D341Med (cell line): ENCODE data around the gene MARCHF3.

Experiments used
- DNase-seq: peaks from one replicate; pipeline ENCODE4 v3.0.0; 2012; ENCODE audit warnings: low spot score

MARCHF3 gene

GRCh38 chr5:126982926-126983873 lies 47.2 kb downstream of the MARCHF3 start:
- no peak for DNase-seq

GRCh38 chr5:126982202-126982601 lies 48.2 kb downstream of the MARCHF3 start:
- no peak for DNase-seq

- DNase-seq: no peak
Measured at GRCh38 chr5:126981701-126982100, 48.7 kb downstream of the MARCHF3 start.

GRCh38 chr5:126981222-126981621 lies 49.1 kb downstream of the MARCHF3 start:
- DNase-seq: no peak

- no peak for DNase-seq
Measured at GRCh38 chr5:126978258-126978657, 52.1 kb downstream of the MARCHF3 start.

- DNase-seq: no peak
Measured at GRCh38 chr5:126976520-126977172, 53.7 kb downstream of the MARCHF3 start.

GRCh38 chr5:126975796-126976195 lies 54.6 kb downstream of the MARCHF3 start:
- DNase-seq: no peak

- no peak for DNase-seq
Measured at GRCh38 chr5:126973193-126973592, 57.2 kb downstream of the MARCHF3 start.

GRCh38 chr5:126972062-126972895 lies 58.1 kb downstream of the MARCHF3 start:
- no peak for DNase-seq

- DNase-seq: no peak
Measured at GRCh38 chr5:126971455-126972031, 58.8 kb downstream of the MARCHF3 start.

- DNase-seq: no peak
Measured at GRCh38 chr5:126970517-126971017, 59.8 kb downstream of the MARCHF3 start.

- no peak for DNase-seq
Measured at GRCh38 chr5:126969548-126969947, 60.8 kb downstream of the MARCHF3 start.

GRCh38 chr5:126967808-126968466 lies 62.4 kb downstream of the MARCHF3 start:
- DNase-seq: no peak

- DNase-seq: no peak
Measured at GRCh38 chr5:126965487-126965886, 64.9 kb downstream of the MARCHF3 start.

GRCh38 chr5:126965061-126965475 lies 65.3 kb downstream of the MARCHF3 start:
- DNase-seq: no peak

GRCh38 chr5:126963822-126964375 lies 66.5 kb downstream of the MARCHF3 start:
- no peak for DNase-seq

GRCh38 chr5:126961702-126962101 lies 68.7 kb downstream of the MARCHF3 start:
- no peak for DNase-seq

GRCh38 chr5:126961128-126961527 lies 69.2 kb downstream of the MARCHF3 start:
- DNase-seq: no peak

GRCh38 chr5:126959188-126959587 lies 71.2 kb downstream of the MARCHF3 start:
- no peak for DNase-seq

GRCh38 chr5:126956991-126957390 lies 73.4 kb downstream of the MARCHF3 start:
- DNase-seq: no peak

- no peak for DNase-seq
Measured at GRCh38 chr5:126954981-126955380, 75.4 kb downstream of the MARCHF3 start.
